Erythroblast (primary cell): ENCODE measurements around the gene IGHMBP2.

Experiments
- DNase-seq, 2 experiments: peaks; one replicate each; lab custom pipeline; 2025; lab: John Stamatoyannopoulos, UW
- GATA1 ChIP-seq: IDR thresholded peaks from 2 replicates; pipeline ENCODE4 v1.6.1; 2011; ENCODE audit warnings: low read depth, mild to moderate bottlenecking, control low read depth, low read length, moderate library complexity
- POLR2A ChIP-seq: IDR thresholded peaks from 2 replicates; pipeline ENCODE4 v1.6.1; 2011; ENCODE audit warnings: mild to moderate bottlenecking, low read length

IGHMBP2 gene

GRCh38 chr11:68936358-68936636 is 32.6 kb downstream of the IGHMBP2 start:
- TF ChIP-seq GATA1 = no peak
- DNase-seq = no peak

DNA sequence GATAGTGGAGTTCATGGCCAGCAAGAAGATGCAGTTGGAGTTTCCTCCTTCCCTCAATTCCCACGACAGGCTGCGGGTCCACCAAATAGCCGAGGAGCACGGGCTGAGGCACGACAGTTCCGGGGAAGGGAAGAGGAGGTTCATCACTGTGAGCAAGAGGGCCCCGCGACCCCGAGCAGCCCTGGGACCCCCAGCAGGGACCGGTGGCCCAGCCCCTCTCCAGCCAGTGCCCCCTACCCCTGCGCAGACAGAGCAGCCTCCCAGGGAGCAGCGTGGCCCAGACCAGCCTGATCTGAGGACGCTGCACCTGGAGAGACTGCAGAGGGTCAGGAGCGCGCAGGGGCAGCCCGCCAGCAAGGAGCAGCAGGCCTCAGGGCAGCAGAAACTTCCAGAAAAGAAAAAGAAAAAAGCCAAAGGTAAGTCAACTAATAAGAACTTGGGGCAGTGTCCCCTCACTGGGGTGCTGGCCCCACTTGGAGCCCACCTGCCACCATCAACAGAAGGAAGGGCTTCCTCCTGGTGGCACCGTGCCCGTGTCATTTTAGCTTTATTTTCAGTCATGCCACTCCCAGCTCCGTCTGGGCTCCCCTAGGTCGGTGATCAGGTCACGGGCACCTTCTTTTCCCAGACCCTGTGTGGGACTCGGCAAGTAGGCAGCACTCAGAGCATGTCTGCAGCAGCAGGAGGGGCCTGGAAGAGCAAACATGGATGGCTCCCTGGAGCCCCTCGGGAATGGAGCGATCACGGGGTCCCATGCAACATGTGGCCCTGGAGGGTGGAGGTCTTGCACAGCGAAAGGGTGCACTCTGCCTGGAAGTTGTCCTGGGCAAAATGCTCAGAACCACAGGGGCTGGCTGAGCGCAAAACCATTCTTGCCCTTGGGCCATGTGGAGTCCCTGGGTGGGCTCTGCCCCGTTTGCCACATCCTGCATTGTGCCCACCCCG is 33.3 kb downstream of the IGHMBP2 start:
- DNase-seq = no peak
- no peak for TF ChIP-seq POLR2A

DNA sequence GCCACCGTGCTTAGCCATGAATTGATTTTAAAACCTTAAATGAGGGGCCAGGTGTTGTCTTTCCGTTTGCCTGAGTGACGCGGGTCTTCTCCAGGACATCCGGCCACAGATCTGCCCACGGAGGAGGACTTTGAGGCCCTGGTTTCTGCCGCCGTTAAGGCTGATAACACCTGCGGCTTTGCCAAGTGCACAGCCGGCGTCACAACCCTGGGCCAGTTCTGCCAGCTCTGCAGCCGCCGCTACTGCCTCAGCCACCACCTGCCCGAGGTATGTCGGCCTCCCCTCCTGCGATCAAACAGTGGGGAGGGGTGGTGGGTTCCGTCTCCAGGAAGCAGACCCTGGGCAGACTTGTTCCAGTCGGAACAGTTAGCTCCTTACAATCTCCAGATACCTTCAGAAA is 34.4 kb downstream of the IGHMBP2 start:
- DNase-seq = no peak
- no peak for TF ChIP-seq POLR2A
- TF ChIP-seq GATA1 = no peak

- TF ChIP-seq POLR2A = no peak
- TF ChIP-seq GATA1 = no peak
- DNase-seq = no peak
Measured at GRCh38 chr11:68938816-68939582, 35.3 kb downstream of the IGHMBP2 start.

GRCh38 chr11:68939583-68940555 is 36.2 kb downstream of the IGHMBP2 start:
- DNase-seq = no peak
- TF ChIP-seq GATA1 (no peak), POLR2A (no peak)

GRCh38 chr11:68940651-68941323 is 37.1 kb downstream of the IGHMBP2 start:
- TF ChIP-seq POLR2A (no peak), GATA1 (no peak)
- no peak for DNase-seq

DNA sequence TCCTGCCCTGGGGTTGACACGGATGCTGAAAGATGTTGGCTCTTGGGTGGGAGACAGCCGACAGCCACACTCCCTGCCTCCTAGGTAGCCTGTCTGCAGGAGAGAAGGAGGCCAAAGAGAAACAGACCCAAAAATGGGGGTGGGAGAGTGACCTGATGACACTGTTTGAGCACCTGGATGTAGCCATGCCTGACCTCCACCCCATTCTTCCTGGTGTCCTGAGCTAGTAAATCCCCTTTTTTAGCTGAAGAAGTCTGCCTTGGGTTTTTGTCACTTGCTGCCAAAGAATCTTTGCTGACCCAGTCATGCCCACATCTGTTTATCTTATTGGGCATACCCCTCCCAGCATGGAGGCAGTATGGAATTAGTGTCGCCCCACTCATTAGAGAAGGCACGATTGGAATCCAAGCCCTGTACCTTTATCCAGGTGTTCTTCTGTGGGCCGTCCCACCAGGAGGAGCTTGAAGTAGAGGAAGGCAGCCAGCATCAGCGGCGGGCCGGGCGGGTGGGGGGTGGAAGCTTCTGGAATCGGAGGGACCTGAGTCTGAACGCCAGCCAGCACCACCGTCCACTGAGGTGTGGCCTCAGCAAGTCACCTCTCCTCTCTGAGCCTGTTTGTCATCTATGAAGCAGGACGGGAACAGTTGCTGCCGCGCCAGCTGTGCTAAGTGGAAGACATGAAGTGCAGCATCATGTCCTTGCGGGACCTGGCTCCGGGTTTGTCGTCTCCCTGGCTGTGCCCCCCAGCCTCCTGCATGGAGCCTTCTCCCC is 37.8 kb downstream of the IGHMBP2 start:
- DNase-seq = no peak
- TF ChIP-seq GATA1 = no peak
- TF ChIP-seq POLR2A = no peak

DNA sequence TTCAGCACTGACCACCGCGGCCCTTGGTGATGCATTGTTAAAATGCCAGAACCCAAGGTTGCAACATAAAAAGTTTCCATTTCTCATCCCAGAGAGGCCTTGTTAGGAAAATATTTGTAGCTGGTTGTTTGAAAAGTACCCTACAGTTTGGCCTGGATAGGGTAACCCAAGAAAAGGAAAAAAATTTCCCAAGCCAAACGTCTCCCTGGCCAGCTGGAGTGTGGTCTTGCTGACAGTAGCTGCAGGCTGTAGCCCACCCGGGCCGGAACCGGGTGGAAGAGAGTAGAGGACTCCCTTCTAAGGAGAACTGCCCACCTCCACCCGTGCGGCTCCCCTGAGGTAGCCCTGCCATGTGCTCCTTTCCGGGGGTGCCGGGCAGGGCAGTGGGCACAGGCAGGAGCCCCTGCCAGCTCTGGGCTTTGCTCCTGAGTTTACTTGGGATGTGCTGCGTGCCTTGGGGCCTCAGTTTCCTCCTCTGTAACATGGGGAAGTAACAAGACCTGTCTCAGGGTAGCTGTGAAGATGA is 38.5 kb downstream of the IGHMBP2 start:
- no peak for DNase-seq
- TF ChIP-seq POLR2A (no peak), GATA1 (no peak)

DNA sequence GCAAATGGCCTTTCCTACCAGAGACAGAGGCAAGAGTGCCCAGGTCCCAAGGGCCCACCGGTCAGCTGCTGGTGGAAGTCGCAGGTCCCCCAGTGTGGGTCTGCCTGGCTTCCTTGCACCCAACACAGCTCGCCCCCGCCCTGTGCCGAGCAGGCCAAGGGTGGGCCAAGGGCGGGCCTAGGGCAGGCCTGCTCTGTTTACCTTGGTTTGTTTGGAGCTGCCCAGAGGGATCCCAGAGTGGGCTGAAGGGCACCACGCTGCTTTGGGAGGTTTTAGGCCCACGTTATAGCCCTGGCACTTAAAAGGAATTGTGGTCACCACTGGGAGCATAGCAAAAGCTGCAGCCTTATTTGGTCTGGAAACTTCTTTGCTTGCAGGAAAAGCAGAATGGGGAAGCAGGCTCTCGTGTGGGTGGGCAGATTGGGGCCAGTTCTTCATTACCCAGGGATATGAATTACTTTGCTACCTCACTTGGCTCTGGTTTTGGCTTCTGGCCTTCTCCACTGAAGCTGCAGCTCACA is 39.1 kb downstream of the IGHMBP2 start:
- DNase-seq = no peak
- TF ChIP-seq GATA1 = no peak
- TF ChIP-seq POLR2A = no peak

DNA sequence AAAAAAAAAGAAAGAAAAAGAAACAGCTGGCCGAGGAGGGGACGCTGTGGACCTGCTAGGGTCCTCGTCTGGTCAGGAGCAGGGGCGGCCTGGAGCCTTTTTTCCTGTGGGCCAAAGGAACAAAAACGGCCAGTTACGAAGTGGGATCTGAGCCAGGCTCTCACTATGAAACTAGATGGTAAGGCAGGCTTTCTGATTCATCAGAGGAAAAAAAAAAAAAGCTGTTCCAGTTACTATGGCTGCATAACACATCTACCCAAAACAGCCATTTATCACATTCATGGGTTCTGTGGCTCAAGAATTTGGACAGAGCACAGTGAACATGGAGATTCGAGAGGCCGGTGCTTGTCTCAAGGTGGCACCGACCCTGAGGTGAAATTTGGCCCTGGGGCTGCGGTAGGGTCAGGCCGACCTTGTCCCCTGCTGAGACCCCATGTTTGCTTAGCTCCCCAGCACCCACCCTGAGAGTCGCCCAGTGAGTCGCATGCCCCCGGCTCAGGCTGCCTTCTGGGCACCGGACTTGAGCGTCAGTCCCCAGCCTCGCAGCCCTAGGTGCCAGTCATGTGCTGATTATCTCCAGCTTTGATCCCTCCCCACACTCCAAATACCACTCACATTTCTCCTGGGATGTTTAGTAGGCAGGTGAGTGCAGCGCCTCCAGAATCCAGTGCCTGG is 42.9 kb downstream of the IGHMBP2 start:
- no peak for TF ChIP-seq GATA1
- no peak for TF ChIP-seq POLR2A

DNA sequence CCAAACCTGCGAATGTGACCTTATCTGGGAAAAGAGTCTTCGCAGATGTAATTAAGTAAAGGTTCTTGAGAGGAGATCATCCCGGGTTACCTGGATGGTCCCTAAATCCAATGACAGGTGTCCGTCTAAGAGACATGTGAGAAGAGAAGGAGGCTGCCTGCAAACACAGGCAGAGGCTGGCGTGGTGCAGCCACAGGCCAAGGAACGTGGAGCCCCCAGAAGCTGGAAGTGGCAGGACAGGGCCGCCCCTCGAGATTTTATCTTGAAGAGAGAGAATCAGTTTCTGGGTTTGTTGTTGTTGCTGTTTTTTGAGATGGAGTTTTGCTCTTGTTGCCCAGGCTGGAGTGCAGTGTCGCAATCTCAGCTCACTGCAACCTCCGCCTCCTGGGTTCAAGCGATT is 43.5 kb downstream of the IGHMBP2 start:
- no peak for DNase-seq
- TF ChIP-seq GATA1 = no peak
- TF ChIP-seq POLR2A = no peak

More for the DNA sequence above, 42.9 kb downstream of the IGHMBP2 start:
- peak in 1 of 2 experiments; percentile 13 for DNase-seq
